ENCODE results near the gene SPAG9. TPM values are rescaled to one million over a fixed set of nuclear protein-coding genes. Genes with fewer than 3 reads are reported as not detected.

The SPAG9 gene
- polyA plus RNA-seq, 1 donor from 2014 or later = 201 TPM

- peak overlapping the region; percentile 80 for H3K9ac ChIP-seq (ENCODE audit: low read length)
- peak overlapping the region; percentile 42 for H3K4me3 ChIP-seq (ENCODE audit: low read length)
- no peaks in the 10 kb centered on the region for H3K9me3 ChIP-seq (ENCODE audit: low read length)
- H3F3A ChIP-seq (ENCODE audit: insufficient read depth, low read length, poor library complexity, severe bottlenecking) = no peaks in the 10 kb centered on the region
- H2AFZ ChIP-seq (ENCODE audit: low read depth, low read length) = peak overlapping the region; percentile 92
- no peaks in the 10 kb centered on the region for H3K9me2 ChIP-seq (ENCODE audit: insufficient read depth, low read length)
- TF ChIP-seq POLR2AphosphoS5 (IDR thresholded peaks at IDR 0.05) (peak; percentile 87), RAD21 (conservative IDR thresholded peaks at IDR 0.05) (peak; percentile 42), REST (IDR thresholded peaks at IDR 0.05; ENCODE audit: borderline replicate concordance) (peak; percentile 92), CTCF (IDR thresholded peaks at IDR 0.05; ENCODE audit: poor library complexity, severe bottlenecking) (no peak), MXI1 (conservative IDR thresholded peaks at IDR 0.05; ENCODE audit: poor library complexity, severe bottlenecking) (peak; percentile 27), EZH2 (IDR thresholded peaks at IDR 0.05; ENCODE audit: borderline replicate concordance, insufficient read depth, low read length, poor library complexity, severe bottlenecking) (no peak), TAF1 (IDR thresholded peaks at IDR 0.05; ENCODE audit: low read depth) (no peak), SMC3 (conservative IDR thresholded peaks at IDR 0.05; ENCODE audit: poor library complexity) (peak; percentile 49), EP300 (conservative IDR thresholded peaks at IDR 0.05; ENCODE audit: poor library complexity, severe bottlenecking) (peak; percentile 83)
- H3K27ac ChIP-seq (ENCODE audit: low read length) = peak overlapping the region; percentile 96
- H3K36me3 ChIP-seq (ENCODE audit: insufficient read depth, low read length) = no peaks in the 10 kb centered on the region
- H4K20me1 ChIP-seq (ENCODE audit: insufficient read depth) = no peaks in the 10 kb centered on the region
- no peaks in the 10 kb centered on the region for H3K79me2 ChIP-seq (replicated peaks; ENCODE audit: insufficient read depth, low read length)
- H3K27me3 ChIP-seq (ENCODE audit: insufficient read depth, low read depth, low read length) = no peaks in the 10 kb centered on the region
- H3K4me2 ChIP-seq (ENCODE audit: low read length) = peak overlapping the region; percentile 76
Measured at GRCh38 chr17:50919321-50920040, 201.2 kb downstream of the SPAG9 start.

GRCh38 chr17:50918933-50919296, 201.8 kb downstream of the SPAG9 start:
- no peaks in the 10 kb centered on the region for H3K9me3 ChIP-seq (ENCODE audit: low read length)
- H3K36me3 ChIP-seq (ENCODE audit: insufficient read depth, low read length) = no peaks in the 10 kb centered on the region
- peak overlapping the region; percentile 80 for H3K9ac ChIP-seq (ENCODE audit: low read length)
- no peaks in the 10 kb centered on the region for H3F3A ChIP-seq (ENCODE audit: insufficient read depth, low read length, poor library complexity, severe bottlenecking)
- TF ChIP-seq TAF1 (IDR thresholded peaks at IDR 0.05; ENCODE audit: low read depth) (no peak), POLR2AphosphoS5 (IDR thresholded peaks at IDR 0.05) (no peak), EZH2 (IDR thresholded peaks at IDR 0.05; ENCODE audit: borderline replicate concordance, insufficient read depth, low read length, poor library complexity, severe bottlenecking) (no peak), CTCF (IDR thresholded peaks at IDR 0.05; ENCODE audit: poor library complexity, severe bottlenecking) (no peak), REST (IDR thresholded peaks at IDR 0.05; ENCODE audit: borderline replicate concordance) (no peak), MXI1 (conservative IDR thresholded peaks at IDR 0.05; ENCODE audit: poor library complexity, severe bottlenecking) (no peak), SMC3 (conservative IDR thresholded peaks at IDR 0.05; ENCODE audit: poor library complexity) (no peak), EP300 (conservative IDR thresholded peaks at IDR 0.05; ENCODE audit: poor library complexity, severe bottlenecking) (no peak), RAD21 (conservative IDR thresholded peaks at IDR 0.05) (no peak)
- H3K27me3 ChIP-seq (ENCODE audit: insufficient read depth, low read depth, low read length) = no peaks in the 10 kb centered on the region
- H3K27ac ChIP-seq (ENCODE audit: low read length) = peak overlapping the region; percentile 96
- peak overlapping the region; percentile 92 for H2AFZ ChIP-seq (ENCODE audit: low read depth, low read length)
- H3K79me2 ChIP-seq (replicated peaks; ENCODE audit: insufficient read depth, low read length) = no peaks in the 10 kb centered on the region
- H3K4me2 ChIP-seq (ENCODE audit: low read length) = peak overlapping the region; percentile 76
- no peaks in the 10 kb centered on the region for H4K20me1 ChIP-seq (ENCODE audit: insufficient read depth)
- H3K4me3 ChIP-seq (ENCODE audit: low read length) = peak overlapping the region; percentile 42
- no peaks in the 10 kb centered on the region for H3K9me2 ChIP-seq (ENCODE audit: insufficient read depth, low read length)

All from neural cell (in vitro differentiated cells).